Mesenchymal stem cell (in vitro differentiated cells and primary cell): ENCODE results near the gene DPYSL5.

Experiments
- DNase-seq: peaks from one replicate; pipeline ENCODE4 v3.0.0-alpha.2; 2013
- H2AFZ ChIP-seq: one replicate; pipeline ENCODE4 v1.6.1; 2013; ENCODE audit warnings: low read depth, mild to moderate bottlenecking, control low read depth, inconsistent platforms, low read length, moderate library complexity
- H2AK5ac ChIP-seq: 2 replicates; pipeline ENCODE4 v1.6.1; 2013; ENCODE audit warnings: low read length, moderate library complexity, mild to moderate bottlenecking, inconsistent platforms; ENCODE audit not compliant: severe bottlenecking
- H2BK120ac ChIP-seq: one replicate; pipeline ENCODE4 v1.6.1; 2013; ENCODE audit warnings: low read depth, mild to moderate bottlenecking, inconsistent platforms, low read length, moderate library complexity
- H2BK12ac ChIP-seq, 2 experiments: one replicate each; pipeline ENCODE4 v1.6.1; 2013; ENCODE audit warnings: inconsistent platforms in 2 of 2, low read length in 2 of 2, mild to moderate bottlenecking in 2 of 2, moderate library complexity in 2 of 2, control low read depth in 1 of 2
- H2BK15ac ChIP-seq: one replicate; pipeline ENCODE4 v1.6.1; 2013; ENCODE audit warnings: mild to moderate bottlenecking, low read depth, inconsistent platforms; ENCODE audit not compliant: poor library complexity, severe bottlenecking
- H2BK5ac ChIP-seq: 2 replicates; pipeline ENCODE4 v1.6.1; 2013; ENCODE audit warnings: low read depth, mild to moderate bottlenecking, low read length, control low read depth, inconsistent platforms; ENCODE audit not compliant: poor library complexity, severe bottlenecking
- H3K14ac ChIP-seq, 2 experiments: one replicate each; pipeline ENCODE4 v1.6.1; 2013; ENCODE audit warnings: inconsistent platforms in 2 of 2, low read length in 2 of 2, control low read depth in 1 of 2, mild to moderate bottlenecking in 1 of 2, moderate library complexity in 1 of 2
- H3K18ac ChIP-seq, 2 experiments: one replicate each; pipeline ENCODE4 v1.6.1; 2013; ENCODE audit warnings: inconsistent platforms in 2 of 2, low read length in 2 of 2, control low read depth in 1 of 2, low read depth in 1 of 2, mild to moderate bottlenecking in 1 of 2
- H3K23ac ChIP-seq, 2 experiments: one replicate each; pipeline ENCODE4 v1.6.1; 2013; ENCODE audit warnings: inconsistent platforms in 2 of 2, low read length in 2 of 2, mild to moderate bottlenecking in 2 of 2, moderate library complexity in 2 of 2, control low read depth in 1 of 2
- H3K27ac ChIP-seq: 2 replicates; pipeline ENCODE4 v1.5.1; 2013; ENCODE audit warnings: mild to moderate bottlenecking, moderate library complexity, low read length, control low read depth, inconsistent platforms; ENCODE audit not compliant: poor library complexity, severe bottlenecking
- H3K27me3 ChIP-seq, 2 experiments: 2 replicates each; pipeline versions ENCODE4 v1.6.1 to v1.7.0; 2013; ENCODE audit warnings: low read length in 2 of 2, mild to moderate bottlenecking in 2 of 2, moderate library complexity in 2 of 2, control low read depth in 1 of 2, inconsistent platforms in 1 of 2; ENCODE audit not compliant: control insufficient read depth in 1 of 2, insufficient read depth in 1 of 2
- H3K36me3 ChIP-seq, 2 experiments: 2 replicates each; pipeline versions ENCODE4 v1.6.1 to v1.7.0; 2013; ENCODE audit warnings: low read length in 2 of 2, control low read depth in 1 of 2, inconsistent platforms in 1 of 2, low read depth in 1 of 2, mild to moderate bottlenecking in 1 of 2; ENCODE audit not compliant: insufficient read depth in 2 of 2, control insufficient read depth in 1 of 2
- H3K4ac ChIP-seq, 2 experiments: one replicate each; pipeline ENCODE4 v1.6.1; 2013; ENCODE audit warnings: inconsistent platforms in 2 of 2, low read length in 2 of 2, mild to moderate bottlenecking in 2 of 2, moderate library complexity in 2 of 2, control low read depth in 1 of 2, low read depth in 1 of 2
- H3K4me1 ChIP-seq: 2 replicates; pipeline ENCODE4 v1.6.1; 2013; ENCODE audit warnings: low read depth, low read length, control low read depth; ENCODE audit not compliant: control insufficient read depth, insufficient read depth
- H3K4me2 ChIP-seq: 2 replicates; pipeline ENCODE4 v1.6.1; 2013; ENCODE audit warnings: low read length, mild to moderate bottlenecking, inconsistent platforms; ENCODE audit not compliant: poor library complexity, severe bottlenecking
- H3K4me3 ChIP-seq, 2 experiments: 2 replicates each; pipeline versions ENCODE4 v1.5.1 to v1.7.0; 2013; ENCODE audit warnings: low read length in 2 of 2, mild to moderate bottlenecking in 2 of 2, control low read depth in 1 of 2, low read depth in 1 of 2; ENCODE audit not compliant: insufficient read depth in 1 of 2
- H3K79me1 ChIP-seq: replicated peaks from 2 replicates; pipeline ENCODE4 v1.6.1; 2013; ENCODE audit warnings: mild to moderate bottlenecking, control low read depth, low read length, inconsistent platforms; ENCODE audit not compliant: poor library complexity, severe bottlenecking
- H3K9ac ChIP-seq: 2 replicates; pipeline ENCODE4 v1.7.0; 2013; ENCODE audit warnings: mild to moderate bottlenecking, low read length, moderate library complexity
- H3K9me3 ChIP-seq: 2 replicates; pipeline ENCODE4 v1.7.0; 2013; ENCODE audit warnings: mild to moderate bottlenecking, low read length; ENCODE audit not compliant: control insufficient read depth
- H4K8ac ChIP-seq: one replicate; pipeline ENCODE4 v1.6.1; 2013; ENCODE audit warnings: inconsistent platforms, mild to moderate bottlenecking, low read length, moderate library complexity
- H4K91ac ChIP-seq: one replicate; pipeline ENCODE4 v1.6.1; 2013; ENCODE audit warnings: mild to moderate bottlenecking, low read length, inconsistent platforms
- WGBS: methylation state at CpG from one replicate; pipeline ENCODE4 v1.1.7; 2013; ENCODE audit warnings: mixed read lengths; 5-methylcytosine and 5-hydroxymethylcytosine counted together

The DPYSL5 gene

GRCh38 chr2:26993768-26994167 is 145.8 kb downstream of the DPYSL5 start:
- WGBS, result 64% methylated on average over 1 of the region's 1 CpG
- H2BK12ac ChIP-seq, result no peak overlapping the region
- no peak overlapping the region for H3K4me2 ChIP-seq
- H2AK5ac ChIP-seq, result no peak overlapping the region
- no peak overlapping the region for H3K4me3 ChIP-seq
- H2BK5ac ChIP-seq, result no peak overlapping the region
- no peak overlapping the region for H3K4ac ChIP-seq
- no peak overlapping the region for H2AFZ ChIP-seq
- H3K27me3 ChIP-seq, result peaks cover 0 to 28% of the 10 kb centered on the region in 2 experiments
- H3K36me3 ChIP-seq, result no peaks in the 10 kb centered on the region
- H2BK15ac ChIP-seq, result no peak overlapping the region
- H3K18ac ChIP-seq, result no peak overlapping the region
- H3K23ac ChIP-seq, result no peak overlapping the region
- H3K4me1 ChIP-seq, result no peaks in the 10 kb centered on the region
- no peak overlapping the region for H3K14ac ChIP-seq
- H3K27ac ChIP-seq, result no peak overlapping the region
- no peaks in the 10 kb centered on the region for H3K9me3 ChIP-seq
- no peak overlapping the region for H4K91ac ChIP-seq
- no peak overlapping the region for H2BK120ac ChIP-seq
- H3K9ac ChIP-seq, result no peak overlapping the region
- no peaks in the 10 kb centered on the region for H3K79me1 ChIP-seq
- no peak for DNase-seq
- H4K8ac ChIP-seq, result no peak overlapping the region

GRCh38 chr2:26994983-26995382 is 147.1 kb downstream of the DPYSL5 start:
- no peaks in the 10 kb centered on the region for H3K9me3 ChIP-seq
- no peak overlapping the region for H3K9ac ChIP-seq
- H3K27ac ChIP-seq, result no peak overlapping the region
- no peak overlapping the region for H3K14ac ChIP-seq
- H2BK5ac ChIP-seq, result no peak overlapping the region
- H2BK12ac ChIP-seq, result no peak overlapping the region
- no peak for DNase-seq
- no CpG with 5 or more reads among the region's 1 CpG for WGBS
- H3K4ac ChIP-seq, result no peak overlapping the region
- no peak overlapping the region for H4K8ac ChIP-seq
- no peak overlapping the region for H2AFZ ChIP-seq
- H3K27me3 ChIP-seq, result peaks cover 0 to 23% of the 10 kb centered on the region in 2 experiments
- H3K4me3 ChIP-seq, result no peak overlapping the region
- H3K23ac ChIP-seq, result no peak overlapping the region
- no peaks in the 10 kb centered on the region for H3K4me1 ChIP-seq
- H3K18ac ChIP-seq, result no peak overlapping the region
- H4K91ac ChIP-seq, result no peak overlapping the region
- H2BK15ac ChIP-seq, result no peak overlapping the region
- H3K4me2 ChIP-seq, result no peak overlapping the region
- no peak overlapping the region for H2AK5ac ChIP-seq
- H2BK120ac ChIP-seq, result no peak overlapping the region
- H3K36me3 ChIP-seq, result no peaks in the 10 kb centered on the region
- no peaks in the 10 kb centered on the region for H3K79me1 ChIP-seq

DNA sequence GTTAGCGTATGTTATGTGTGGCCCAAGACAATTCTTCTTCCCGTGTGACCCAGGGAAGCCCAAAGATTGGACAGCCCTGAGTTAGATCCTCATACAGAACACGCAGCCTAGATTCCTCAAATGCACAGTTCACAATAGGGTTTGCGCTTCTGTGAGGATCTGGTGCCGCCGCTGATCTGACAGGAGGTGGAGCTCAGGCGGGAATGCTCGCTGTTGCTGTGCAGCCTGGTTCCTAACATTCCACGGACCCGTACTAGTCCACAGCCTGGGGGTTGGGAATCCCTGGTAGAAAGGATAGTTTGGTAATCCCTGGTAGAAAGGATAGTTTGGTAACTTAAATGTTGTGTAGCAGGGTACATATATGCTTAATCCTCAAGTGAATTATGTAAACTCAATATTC is 149.5 kb downstream of the DPYSL5 start:
- no peaks in the 10 kb centered on the region for H3K36me3 ChIP-seq
- H2BK5ac ChIP-seq, result no peak overlapping the region
- WGBS, result 76% methylated on average over 10 of the region's 10 CpGs
- no peak for DNase-seq
- no peak overlapping the region for H2AFZ ChIP-seq
- no peak overlapping the region for H3K14ac ChIP-seq
- H2BK12ac ChIP-seq, result no peak overlapping the region
- H3K4me3 ChIP-seq, result no peak overlapping the region
- H3K79me1 ChIP-seq, result no peaks in the 10 kb centered on the region
- no peak overlapping the region for H3K18ac ChIP-seq
- no peak overlapping the region for H3K9ac ChIP-seq
- no peak overlapping the region for H4K91ac ChIP-seq
- H2BK120ac ChIP-seq, result no peak overlapping the region
- no peak overlapping the region for H2BK15ac ChIP-seq
- no peak overlapping the region for H3K23ac ChIP-seq
- H3K4me2 ChIP-seq, result no peak overlapping the region
- no peak overlapping the region for H3K27ac ChIP-seq
- no peak overlapping the region for H3K4ac ChIP-seq
- H4K8ac ChIP-seq, result no peak overlapping the region
- H3K9me3 ChIP-seq, result no peaks in the 10 kb centered on the region
- H2AK5ac ChIP-seq, result no peak overlapping the region
- no peaks in the 10 kb centered on the region for H3K4me1 ChIP-seq
- peaks cover 0 to 18% of the 10 kb centered on the region in 2 experiments for H3K27me3 ChIP-seq

DNA sequence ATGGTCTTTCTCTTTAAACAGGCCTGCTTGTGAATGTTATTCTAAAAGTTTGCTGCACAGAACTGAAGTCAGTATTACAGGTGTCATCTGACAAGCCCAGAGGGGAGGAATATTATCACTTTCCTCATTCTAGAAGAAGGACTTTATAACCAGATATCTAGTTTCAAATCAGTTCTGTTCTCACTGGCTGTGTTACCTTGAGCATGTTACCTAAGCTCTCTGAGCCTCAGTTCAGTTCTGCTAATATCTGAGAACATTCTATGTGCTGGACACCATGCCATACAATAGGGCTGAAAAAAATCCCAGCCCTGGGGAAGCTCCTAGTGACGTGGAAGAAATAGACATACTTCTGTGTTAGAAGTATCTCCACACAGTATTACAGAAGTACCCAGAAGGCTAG is 150.4 kb downstream of the DPYSL5 start:
- no peak overlapping the region for H3K9ac ChIP-seq

More for the DNA sequence above, 150.4 kb downstream of the DPYSL5 start:
- Histone ChIP-seq H3K4me1 (no peaks in the 10 kb centered on the region), H4K8ac (no peak overlapping the region), H2AK5ac (no peak overlapping the region), H3K14ac (no peak overlapping the region), H3K79me1 (no peaks in the 10 kb centered on the region), H3K27ac (no peak overlapping the region), H3K4me2 (no peak overlapping the region), H2BK5ac (no peak overlapping the region), H2AFZ (no peak overlapping the region), H2BK15ac (no peak overlapping the region), H3K36me3 (no peaks in the 10 kb centered on the region), H3K4ac (no peak overlapping the region), H3K9me3 (no peaks in the 10 kb centered on the region), H3K4me3 (no peak overlapping the region), H3K27me3 (peaks cover 0 to 27% of the 10 kb centered on the region in 2 experiments), H2BK12ac (no peak overlapping the region), H3K18ac (no peak overlapping the region), H2BK120ac (no peak overlapping the region), H4K91ac (no peak overlapping the region), H3K23ac (no peak overlapping the region)
- DNase-seq, result no peak
- no CpG with 5 or more reads among the region's 1 CpG for WGBS
